HepG2 (cell line): ENCODE measurements around the gene ZBTB47. TPM values are rescaled to one million over a fixed set of nuclear protein-coding genes. Genes with fewer than 3 reads are reported as not detected.

Source experiments
- CCAR2 ChIP-seq: fragments of 200-400 bp; formaldehyde crosslinking; optimal IDR thresholded peaks from 2 replicates; pipeline ENCODE3; 2018; ENCODE audit warnings: low read depth, mild to moderate bottlenecking, low read length, moderate library complexity
- HHEX ChIP-seq: IDR thresholded peaks from 2 replicates; pipeline ENCODE4 v1.6.1; 2016; ENCODE audit warnings: control low read depth
- IKZF4 ChIP-seq: sonication (generic); formaldehyde crosslinking; IDR thresholded peaks from 2 replicates; pipeline ENCODE4 v1.5.1; 2020; ENCODE audit warnings: borderline replicate concordance, mild to moderate bottlenecking, low read depth, missing genetic modification reagents; ENCODE audit errors: not compliant biosample characterization
- SOX13 ChIP-seq, 3 experiments: fragments of 450-650 bp in 1 of 3; sonication (generic) in 1 of 3; formaldehyde crosslinking in 1 of 3; IDR thresholded peaks in 2 of 3; conservative IDR thresholded peaks in 1 of 3; 2 replicates each; pipeline versions ENCODE4 v1.5.0 to v1.6.1; 2016 to 2020; ENCODE audit warnings: antibody characterized with exemption in 1 of 3, mild to moderate bottlenecking in 1 of 3, missing compliant biosample characterization in 1 of 3, missing genetic modification reagents in 1 of 3, moderate library complexity in 1 of 3
- ZFP41 ChIP-seq: sonication (generic); formaldehyde crosslinking; IDR thresholded peaks from 2 replicates; pipeline ENCODE4 v1.4.0; 2020; ENCODE audit warnings: mild to moderate bottlenecking, missing genetic modification reagents, borderline replicate concordance
- ZNF772 ChIP-seq: sonication (generic); formaldehyde crosslinking; IDR thresholded peaks from 2 replicates; pipeline ENCODE4 v1.5.0; 2020; ENCODE audit warnings: mild to moderate bottlenecking, missing genetic modification reagents
- ZNF773 ChIP-seq: sonication (generic); formaldehyde crosslinking; IDR thresholded peaks from 2 replicates; pipeline ENCODE4 v1.4.0; 2020; ENCODE audit warnings: missing genetic modification reagents, borderline replicate concordance
- ZNF883 ChIP-seq: sonication (generic); formaldehyde crosslinking; IDR thresholded peaks from 2 replicates; pipeline ENCODE4 v1.5.1; 2020; ENCODE audit warnings: mild to moderate bottlenecking, missing genetic modification reagents; ENCODE audit errors: not compliant biosample characterization
- polyA plus RNA-seq, 8 experiments: library from polyadenylated mRNA; depleted of rRNA in 3 of 8; stranded (reverse) in 7 of 8; unstranded in 1 of 8; fragments of >200 nt; fragmentation: Illumina TruSeq in 4 of 8; extraction: Trizol in 4 of 8; gene quantifications; 2 replicates each; pipeline versions ENCODE4 v1.2.1 to v1.2.3, GENCODE V29; 2011 to 2016; ENCODE audit warnings: low read depth in 4 of 8, missing spikeins in 1 of 8, mixed read lengths in 1 of 8; ENCODE audit not compliant: insufficient read depth in 1 of 8
- total RNA-seq, 5 experiments: library from RNA; depleted of rRNA; stranded (reverse); fragments of >200 nt; fragmentation: Illumina TruSeq; extraction: Trizol; gene quantifications; 2 replicates each; pipeline ENCODE4 v1.2.3, GENCODE V29; 2016; ENCODE audit warnings: low read depth in 1 of 5
- TF ChIP-seq, protein P1 (sequence below): sonication (generic); formaldehyde crosslinking; IDR thresholded peaks from 2 replicates; pipeline ENCODE4 v1.4.0; 2020; ENCODE audit warnings: missing genetic modification reagents
- TF ChIP-seq, protein P2 (sequence below): conservative IDR thresholded peaks from 2 replicates; pipeline ENCODE4 v1.6.1; 2018; ENCODE audit warnings: missing genetic modification reagents
- TF ChIP-seq, protein P3 (sequence below): sonication (generic); formaldehyde crosslinking; IDR thresholded peaks from 2 replicates; pipeline ENCODE4 v1.4.0; 2020; ENCODE audit warnings: missing genetic modification reagents, low read depth, mild to moderate bottlenecking, borderline replicate concordance
- TF ChIP-seq, protein P4 (sequence below): IDR thresholded peaks from 2 replicates; pipeline ENCODE4 v1.6.1; 2012; ENCODE audit warnings: low read length, improper control_type of control experiment
- TF ChIP-seq, protein P5 (sequence below): IDR thresholded peaks from 2 replicates; pipeline ENCODE4 v1.6.1; 2016; ENCODE audit warnings: mild to moderate bottlenecking
- TF ChIP-seq, protein P6 (sequence below): sonication (generic); formaldehyde crosslinking; IDR thresholded peaks from 2 replicates; pipeline ENCODE4 v1.8.0; 2022; ENCODE audit warnings: missing genetic modification reagents, mild to moderate bottlenecking, borderline replicate concordance

Gene ZBTB47
- total and polyA plus RNA-seq, 2 of the 13 experiments (the other 11 are each of a cell fraction or from before 2014, with no cell fraction given) = 1.5 to 3.1 TPM

DNA sequence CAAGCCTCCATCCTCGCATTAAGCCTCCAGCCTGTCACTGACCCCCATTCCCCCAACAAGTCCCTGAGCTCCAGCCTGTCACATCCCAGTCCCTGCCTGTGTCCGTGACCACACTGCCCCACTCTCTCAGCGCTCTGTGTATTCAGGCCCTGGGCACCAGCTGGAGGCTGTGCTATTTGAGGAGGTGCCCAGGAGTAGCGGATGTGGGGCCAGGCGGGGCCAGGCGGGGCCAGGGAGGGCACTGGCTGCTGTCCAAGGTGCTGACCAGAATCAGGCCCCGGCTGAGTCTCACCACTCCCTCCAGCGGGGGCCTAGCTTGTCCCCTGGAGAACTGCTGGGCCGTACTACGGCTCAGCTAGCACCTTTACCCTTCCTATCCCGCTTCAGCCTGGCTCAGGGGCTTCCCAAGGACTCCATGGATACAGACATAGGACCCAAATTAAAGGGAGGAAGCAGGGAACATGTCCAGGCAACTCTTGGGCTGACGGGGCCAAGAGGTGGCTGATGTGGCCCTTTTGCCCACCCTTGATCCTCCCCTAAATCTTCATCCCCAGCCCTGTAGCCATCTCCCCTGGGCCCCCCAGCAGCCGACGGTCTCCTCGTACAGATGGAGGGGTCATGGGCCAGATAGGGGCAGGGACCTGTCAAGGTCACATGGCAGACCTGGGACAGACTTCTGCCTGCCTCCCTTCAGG is 48.0 kb downstream of the ZBTB47 start (continued):
- TF ChIP-seq SOX13 (IDR thresholded peaks at IDR 0.05) = no peak
- peak in 1 of 2 experiments; percentile 57; a peak in 2 of 4 replicates for TF ChIP-seq SOX13 (CRISPR knock-in tag; conservative IDR thresholded peaks at IDR 0.05 in 1 of 2, IDR thresholded peaks at IDR 0.05 in 1 of 2)
- no peak for TF ChIP-seq HHEX (CRISPR knock-in tag)
- TF ChIP-seq, protein P1, sequence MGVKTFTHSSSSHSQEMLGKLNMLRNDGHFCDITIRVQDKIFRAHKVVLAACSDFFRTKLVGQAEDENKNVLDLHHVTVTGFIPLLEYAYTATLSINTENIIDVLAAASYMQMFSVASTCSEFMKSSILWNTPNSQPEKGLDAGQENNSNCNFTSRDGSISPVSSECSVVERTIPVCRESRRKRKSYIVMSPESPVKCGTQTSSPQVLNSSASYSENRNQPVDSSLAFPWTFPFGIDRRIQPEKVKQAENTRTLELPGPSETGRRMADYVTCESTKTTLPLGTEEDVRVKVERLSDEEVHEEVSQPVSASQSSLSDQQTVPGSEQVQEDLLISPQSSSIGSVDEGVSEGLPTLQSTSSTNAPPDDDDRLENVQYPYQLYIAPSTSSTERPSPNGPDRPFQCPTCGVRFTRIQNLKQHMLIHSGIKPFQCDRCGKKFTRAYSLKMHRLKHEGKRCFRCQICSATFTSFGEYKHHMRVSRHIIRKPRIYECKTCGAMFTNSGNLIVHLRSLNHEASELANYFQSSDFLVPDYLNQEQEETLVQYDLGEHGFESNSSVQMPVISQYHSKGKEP = peak; percentile 96
- peak; percentile 74 for TF ChIP-seq ZNF883 (CRISPR knock-in tag)
- TF ChIP-seq, protein P2, sequence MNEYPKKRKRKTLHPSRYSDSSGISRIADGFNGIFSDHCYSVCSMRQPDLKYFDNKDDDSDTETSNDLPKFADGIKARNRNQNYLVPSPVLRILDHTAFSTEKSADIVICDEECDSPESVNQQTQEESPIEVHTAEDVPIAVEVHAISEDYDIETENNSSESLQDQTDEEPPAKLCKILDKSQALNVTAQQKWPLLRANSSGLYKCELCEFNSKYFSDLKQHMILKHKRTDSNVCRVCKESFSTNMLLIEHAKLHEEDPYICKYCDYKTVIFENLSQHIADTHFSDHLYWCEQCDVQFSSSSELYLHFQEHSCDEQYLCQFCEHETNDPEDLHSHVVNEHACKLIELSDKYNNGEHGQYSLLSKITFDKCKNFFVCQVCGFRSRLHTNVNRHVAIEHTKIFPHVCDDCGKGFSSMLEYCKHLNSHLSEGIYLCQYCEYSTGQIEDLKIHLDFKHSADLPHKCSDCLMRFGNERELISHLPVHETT (CRISPR knock-in tag) = peak; percentile 70; the same call in 1 of the 2 replicates
- TF ChIP-seq, protein P3, sequence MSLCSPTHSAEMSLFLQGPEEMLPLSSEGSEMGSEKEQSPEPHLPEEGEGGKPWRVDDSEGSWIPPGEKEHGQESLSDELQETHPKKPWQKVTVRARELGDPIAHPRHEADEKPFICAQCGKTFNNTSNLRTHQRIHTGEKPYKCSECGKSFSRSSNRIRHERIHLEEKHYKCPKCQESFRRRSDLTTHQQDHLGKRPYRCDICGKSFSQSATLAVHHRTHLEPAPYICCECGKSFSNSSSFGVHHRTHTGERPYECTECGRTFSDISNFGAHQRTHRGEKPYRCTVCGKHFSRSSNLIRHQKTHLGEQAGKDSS (CRISPR knock-in tag) = no peak
- TF ChIP-seq ZNF773 (CRISPR knock-in tag) = peak; percentile 95; the same call in 1 of the 2 replicates
- peak; percentile 81; the same call in 1 of the 2 replicates for TF ChIP-seq ZNF772 (CRISPR knock-in tag)
- no peak for TF ChIP-seq CCAR2
- TF ChIP-seq ZFP41 (CRISPR knock-in tag) = peak; percentile 69; the same call in 1 of the 2 replicates
- TF ChIP-seq, protein P4, sequence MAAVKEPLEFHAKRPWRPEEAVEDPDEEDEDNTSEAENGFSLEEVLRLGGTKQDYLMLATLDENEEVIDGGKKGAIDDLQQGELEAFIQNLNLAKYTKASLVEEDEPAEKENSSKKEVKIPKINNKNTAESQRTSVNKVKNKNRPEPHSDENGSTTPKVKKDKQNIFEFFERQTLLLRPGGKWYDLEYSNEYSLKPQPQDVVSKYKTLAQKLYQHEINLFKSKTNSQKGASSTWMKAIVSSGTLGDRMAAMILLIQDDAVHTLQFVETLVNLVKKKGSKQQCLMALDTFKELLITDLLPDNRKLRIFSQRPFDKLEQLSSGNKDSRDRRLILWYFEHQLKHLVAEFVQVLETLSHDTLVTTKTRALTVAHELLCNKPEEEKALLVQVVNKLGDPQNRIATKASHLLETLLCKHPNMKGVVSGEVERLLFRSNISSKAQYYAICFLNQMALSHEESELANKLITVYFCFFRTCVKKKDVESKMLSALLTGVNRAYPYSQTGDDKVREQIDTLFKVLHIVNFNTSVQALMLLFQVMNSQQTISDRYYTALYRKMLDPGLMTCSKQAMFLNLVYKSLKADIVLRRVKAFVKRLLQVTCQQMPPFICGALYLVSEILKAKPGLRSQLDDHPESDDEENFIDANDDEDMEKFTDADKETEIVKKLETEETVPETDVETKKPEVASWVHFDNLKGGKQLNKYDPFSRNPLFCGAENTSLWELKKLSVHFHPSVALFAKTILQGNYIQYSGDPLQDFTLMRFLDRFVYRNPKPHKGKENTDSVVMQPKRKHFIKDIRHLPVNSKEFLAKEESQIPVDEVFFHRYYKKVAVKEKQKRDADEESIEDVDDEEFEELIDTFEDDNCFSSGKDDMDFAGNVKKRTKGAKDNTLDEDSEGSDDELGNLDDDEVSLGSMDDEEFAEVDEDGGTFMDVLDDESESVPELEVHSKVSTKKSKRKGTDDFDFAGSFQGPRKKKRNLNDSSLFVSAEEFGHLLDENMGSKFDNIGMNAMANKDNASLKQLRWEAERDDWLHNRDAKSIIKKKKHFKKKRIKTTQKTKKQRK = no peak
- TF ChIP-seq, protein P5, sequence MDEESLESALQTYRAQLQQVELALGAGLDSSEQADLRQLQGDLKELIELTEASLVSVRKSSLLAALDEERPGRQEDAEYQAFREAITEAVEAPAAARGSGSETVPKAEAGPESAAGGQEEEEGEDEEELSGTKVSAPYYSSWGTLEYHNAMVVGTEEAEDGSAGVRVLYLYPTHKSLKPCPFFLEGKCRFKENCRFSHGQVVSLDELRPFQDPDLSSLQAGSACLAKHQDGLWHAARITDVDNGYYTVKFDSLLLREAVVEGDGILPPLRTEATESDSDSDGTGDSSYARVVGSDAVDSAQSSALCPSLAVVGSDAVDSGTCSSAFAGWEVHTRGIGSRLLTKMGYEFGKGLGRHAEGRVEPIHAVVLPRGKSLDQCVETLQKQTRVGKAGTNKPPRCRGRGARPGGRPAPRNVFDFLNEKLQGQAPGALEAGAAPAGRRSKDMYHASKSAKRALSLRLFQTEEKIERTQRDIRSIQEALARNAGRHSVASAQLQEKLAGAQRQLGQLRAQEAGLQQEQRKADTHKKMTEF = peak; percentile 34; the same call in 1 of the 2 replicates
- TF ChIP-seq IKZF4 (CRISPR knock-in tag) = peak; percentile 87
- TF ChIP-seq, protein P6, sequence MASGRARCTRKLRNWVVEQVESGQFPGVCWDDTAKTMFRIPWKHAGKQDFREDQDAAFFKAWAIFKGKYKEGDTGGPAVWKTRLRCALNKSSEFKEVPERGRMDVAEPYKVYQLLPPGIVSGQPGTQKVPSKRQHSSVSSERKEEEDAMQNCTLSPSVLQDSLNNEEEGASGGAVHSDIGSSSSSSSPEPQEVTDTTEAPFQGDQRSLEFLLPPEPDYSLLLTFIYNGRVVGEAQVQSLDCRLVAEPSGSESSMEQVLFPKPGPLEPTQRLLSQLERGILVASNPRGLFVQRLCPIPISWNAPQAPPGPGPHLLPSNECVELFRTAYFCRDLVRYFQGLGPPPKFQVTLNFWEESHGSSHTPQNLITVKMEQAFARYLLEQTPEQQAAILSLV (CRISPR knock-in tag) = peak; percentile 32; the same call in 1 of the 2 replicates
